ENCODE data around the gene CSTF2T.

CSTF2T gene

DNA sequence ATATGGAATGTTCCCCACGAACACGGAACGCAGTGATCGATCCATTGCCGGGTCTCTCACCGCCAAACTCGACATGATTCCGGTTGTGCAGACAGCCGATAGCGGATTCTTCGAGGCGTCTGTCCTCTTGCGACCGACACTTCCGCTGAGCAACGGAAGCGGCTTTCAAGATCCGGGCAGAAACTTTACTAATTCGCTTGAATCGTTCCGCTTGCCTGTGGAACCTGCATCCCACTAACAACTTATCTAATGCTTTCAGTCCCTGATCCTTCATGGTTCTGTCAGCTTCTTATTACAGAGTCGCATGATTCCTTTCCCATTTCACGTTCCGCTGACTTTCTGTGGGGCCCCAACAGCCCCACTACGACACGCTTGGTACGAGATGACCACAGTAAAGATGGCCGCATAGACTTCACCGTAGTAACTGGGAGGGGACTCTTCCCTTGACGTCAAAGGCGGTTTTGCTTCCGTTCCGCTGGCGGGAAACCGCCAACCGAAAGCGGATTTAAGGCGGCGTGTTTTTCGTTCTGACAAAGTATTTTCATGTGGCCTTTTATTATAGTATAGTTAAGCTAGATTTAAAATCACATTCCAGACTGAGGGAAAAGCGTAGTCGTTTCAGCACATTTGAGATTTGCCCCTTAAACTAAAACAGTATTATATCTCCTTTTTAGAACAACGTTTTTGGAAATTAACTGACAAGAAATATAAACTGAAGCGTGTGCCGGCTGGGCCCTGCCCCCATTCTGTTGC lies at the start of gene CSTF2T:
CSTF2T (minus strand) TSS at position 121 of the 753 bp plus-strand sequence; CDS start at position 75, 46 bp downstream.
- peak; percentile 72 for DNase-seq

- no peak for DNase-seq
These were observed 49.6 kb upstream of the CSTF2T start for GRCh38 chr10:51748959-51749358.

DNA sequence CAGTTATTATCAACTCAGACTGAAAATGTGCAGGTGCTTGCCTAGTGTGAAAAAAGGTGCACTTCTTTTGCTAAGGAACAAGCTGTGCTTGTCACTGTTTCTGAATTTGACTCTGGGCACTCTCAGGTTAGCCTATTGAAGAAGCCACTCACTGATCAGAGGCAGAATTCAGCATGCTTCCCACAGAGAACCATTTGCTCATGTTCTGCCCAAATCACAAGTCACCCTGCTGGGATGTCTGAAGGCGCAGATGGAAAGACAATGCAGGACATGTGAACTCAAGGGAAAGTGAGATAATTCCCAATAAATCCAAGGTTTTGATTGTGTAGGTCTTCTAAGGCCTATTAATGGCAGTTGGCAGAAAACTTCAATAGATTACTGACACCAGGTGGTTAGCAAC lies 47.8 kb upstream of the CSTF2T start:
- no peak for DNase-seq

- DNase-seq, result no peak
These were observed 46.0 kb upstream of the CSTF2T start for GRCh38 chr10:51745397-51745796.

DNA sequence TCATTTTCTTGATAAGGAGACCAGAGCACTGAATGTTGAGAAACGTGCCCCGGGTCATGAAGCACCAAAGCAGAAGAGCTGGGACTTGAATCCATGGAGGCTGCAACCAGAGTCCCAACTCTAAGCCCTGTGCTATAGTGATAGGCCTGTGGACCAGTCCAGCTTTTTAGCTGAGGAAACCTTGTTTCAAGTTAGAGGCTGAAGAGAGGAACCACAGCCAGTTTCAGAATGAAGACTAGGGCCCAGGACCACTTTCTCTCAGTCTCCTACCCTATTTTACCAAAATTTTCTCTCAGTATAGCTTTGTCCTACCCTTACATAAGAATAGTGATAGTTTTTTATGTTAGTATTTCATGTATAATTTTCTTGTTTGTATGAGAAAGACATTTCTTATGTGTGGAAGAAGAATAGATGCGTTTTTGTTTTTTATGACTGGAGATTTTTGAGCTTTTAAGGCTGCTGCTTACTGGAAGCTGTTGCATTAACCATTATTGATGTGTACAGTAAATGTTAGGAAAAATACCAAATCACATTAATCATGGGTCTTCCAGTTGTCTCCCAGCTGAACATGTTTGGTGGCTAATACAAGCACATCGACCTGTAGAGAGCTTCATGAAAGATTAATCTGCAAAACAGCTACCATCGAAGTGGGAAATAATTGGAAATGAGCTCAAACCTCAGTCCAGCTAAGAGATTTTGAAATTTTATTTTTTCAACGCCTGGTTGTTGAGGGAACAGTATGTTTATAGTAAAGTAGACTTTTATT lies 45.0 kb upstream of the CSTF2T start:
- DNase-seq, result no peak

DNA sequence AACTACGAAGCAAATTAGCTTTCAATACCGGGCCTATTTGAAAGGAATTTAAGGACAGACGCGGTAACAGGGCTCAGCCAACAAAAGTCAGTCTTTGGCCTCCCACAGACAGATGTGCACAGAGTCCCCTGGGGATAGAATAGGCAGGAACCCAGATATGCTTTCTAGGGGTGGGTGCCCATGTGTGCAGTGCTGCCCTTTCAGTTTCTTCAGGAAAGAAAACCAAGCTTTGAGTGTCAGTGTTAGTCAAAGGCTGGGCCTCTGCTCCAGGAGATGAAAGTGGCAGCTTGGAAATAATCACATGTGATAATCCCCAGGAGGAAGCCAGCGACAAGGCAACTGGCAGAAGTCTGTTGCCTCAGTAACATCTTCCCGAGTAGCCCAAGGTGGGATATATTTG lies 43.8 kb upstream of the CSTF2T start:
- no peak for DNase-seq

- no peak for DNase-seq
These were observed 33.7 kb upstream of the CSTF2T start for GRCh38 chr10:51733057-51733456.

- no peak for DNase-seq
These were observed 30.6 kb upstream of the CSTF2T start for GRCh38 chr10:51729822-51730555.

DNA sequence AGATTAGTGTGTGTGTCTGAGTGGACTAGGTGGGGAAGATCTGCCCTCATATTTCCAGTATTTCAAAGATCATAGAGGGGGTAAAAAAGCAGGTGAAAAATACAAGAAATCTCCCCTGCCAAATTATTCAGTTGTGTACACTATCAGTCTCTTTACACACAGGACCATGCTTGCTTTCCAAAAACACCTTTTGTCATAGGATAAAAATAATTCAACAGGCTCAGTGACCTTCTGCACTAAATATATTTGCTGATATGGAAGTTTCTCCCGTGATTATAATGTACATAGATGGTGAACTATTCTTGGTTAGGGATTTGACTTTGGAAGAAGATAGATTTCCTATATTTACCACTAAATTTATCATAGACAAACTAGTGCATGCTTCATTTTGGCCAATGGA lies 24.6 kb upstream of the CSTF2T start:
- DNase-seq, result no peak

GRCh38 chr10:51718804-51719291 lies 19.5 kb upstream of the CSTF2T start:
- DNase-seq, result no peak

- no peak for DNase-seq
These were observed 17.6 kb upstream of the CSTF2T start for GRCh38 chr10:51716981-51717380.

GRCh38 chr10:51711519-51711891 lies 12.1 kb upstream of the CSTF2T start:
- DNase-seq, result no peak

GRCh38 chr10:51709324-51709972 lies 10.1 kb upstream of the CSTF2T start:
- no peak for DNase-seq

- DNase-seq, result no peak
These were observed 9.2 kb upstream of the CSTF2T start for GRCh38 chr10:51708609-51709008.

DNA sequence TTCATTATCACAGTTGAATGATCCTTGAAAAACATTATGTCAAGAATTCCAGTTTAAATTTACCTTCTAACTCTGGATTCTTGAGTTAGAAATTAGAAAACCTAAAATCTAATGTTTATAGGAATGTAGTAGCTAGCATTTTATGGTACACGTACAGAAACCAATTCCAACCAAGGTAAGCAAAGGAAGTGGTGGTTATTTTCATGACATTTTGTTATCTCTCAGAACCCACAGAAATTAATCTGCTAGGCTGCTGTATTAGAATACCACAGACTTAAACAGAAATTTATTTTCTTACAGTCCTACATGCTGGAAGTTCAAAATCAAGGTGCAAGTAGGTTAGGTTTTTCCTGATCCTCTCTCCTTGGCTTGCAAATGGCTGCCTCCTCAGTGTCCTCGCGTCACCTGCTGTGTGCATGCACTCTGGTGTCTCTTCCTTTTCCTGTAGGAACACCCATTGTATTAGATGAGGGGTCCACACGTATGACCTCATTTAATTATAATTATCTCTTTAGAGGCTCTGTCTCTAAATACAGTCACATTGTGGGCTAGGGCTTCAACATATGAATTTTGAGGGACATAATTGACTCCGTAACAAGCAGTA lies 8.5 kb upstream of the CSTF2T start:
- DNase-seq, result no peak

- no peak for DNase-seq
These were observed 8.0 kb upstream of the CSTF2T start for GRCh38 chr10:51707392-51707791.

GRCh38 chr10:51706225-51706624 lies 6.8 kb upstream of the CSTF2T start:
- DNase-seq, result no peak

GRCh38 chr10:51705774-51706173 lies 6.4 kb upstream of the CSTF2T start:
- no peak for DNase-seq

GRCh38 chr10:51700228-51700817 lies 928 bp upstream of the CSTF2T start:
- DNase-seq, result no peak

DNA sequence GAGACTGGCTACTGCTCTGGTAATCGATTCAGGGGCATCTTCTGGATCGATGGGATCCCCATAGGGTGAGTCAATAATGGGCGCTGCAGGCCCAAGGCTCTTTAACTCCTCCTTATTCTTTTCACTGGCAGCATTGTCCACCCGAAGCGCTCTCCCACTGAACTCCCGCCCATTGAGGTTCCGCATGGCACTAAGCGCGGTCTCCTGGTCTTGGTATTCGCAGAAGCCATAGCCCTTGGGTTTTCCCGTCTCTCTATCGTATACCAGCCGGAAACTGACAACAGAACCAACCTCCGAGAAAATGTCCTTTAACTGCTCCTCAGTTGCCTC lies 285 bp downstream of the CSTF2T start:
- no peak for DNase-seq

- DNase-seq, result no peak
These were observed 827 bp downstream of the CSTF2T start for GRCh38 chr10:51698473-51699063.

GRCh38 chr10:51696251-51696650 lies 3.1 kb downstream of the CSTF2T start:
- DNase-seq, result no peak
